Spleen (tissue), 11 donors: Measurements from ENCODE around the gene CRLF1. TPM values are rescaled to one million over a fixed set of nuclear protein-coding genes. Genes with fewer than 3 reads are reported as not detected.

Source experiments
- DNase-seq: peaks from one replicate; pipeline ENCODE4 v3.0.0-alpha.2; 2020
- H3K27ac ChIP-seq, 8 donors: fragments of 200-600 bp; sonication (generic) in 7 of 8; 1 replicate in 4 of 8; 2 replicates in 4 of 8; pipeline versions ENCODE4 v1.5.0 to v1.8.0; 2016 to 2021; ENCODE audit warnings: inconsistent platforms in 4 of 8, mild to moderate bottlenecking in 4 of 8, moderate library complexity in 1 of 8
- H3K27me3 ChIP-seq, 7 donors: fragments of 200-600 bp; sonication (generic) in 6 of 7; replicated peaks in 1 of 7; 1 replicate in 4 of 7; 2 replicates in 3 of 7; pipeline versions ENCODE4 v1.5.0 to v1.8.0; 2016 to 2021; ENCODE audit warnings: inconsistent platforms in 3 of 7, mild to moderate bottlenecking in 1 of 7
- H3K36me3 ChIP-seq, 6 donors: fragments of 200-600 bp; sonication (generic) in 5 of 6; 1 replicate in 4 of 6; 2 replicates in 2 of 6; pipeline versions ENCODE4 v1.5.0 to v1.8.0; 2016 to 2021; ENCODE audit warnings: inconsistent platforms in 2 of 6
- H3K4me1 ChIP-seq, 6 donors: fragments of 200-600 bp; sonication (generic) in 5 of 6; 1 replicate in 3 of 6; 2 replicates in 3 of 6; pipeline versions ENCODE4 v1.5.0 to v1.8.0; 2016 to 2021; ENCODE audit warnings: inconsistent platforms in 3 of 6
- H3K4me3 ChIP-seq, 8 donors: fragments of 200-600 bp; sonication (generic) in 7 of 8; 1 replicate in 4 of 8; 2 replicates in 4 of 8; pipeline versions ENCODE4 v1.5.0 to v1.8.0; 2016 to 2021; ENCODE audit warnings: inconsistent platforms in 4 of 8, mild to moderate bottlenecking in 4 of 8, moderate library complexity in 2 of 8
- H3K9me3 ChIP-seq, 8 donors: fragments of 200-600 bp; sonication (generic) in 7 of 8; 1 replicate in 4 of 8; 2 replicates in 4 of 8; pipeline versions ENCODE4 v1.5.0 to v1.8.0; 2016 to 2021; ENCODE audit warnings: inconsistent platforms in 4 of 8
- CTCF ChIP-seq, 11 experiments: fragments of 200-600 bp in 7 of 11; fragments of 450-650 bp in 4 of 11; sonication (generic) in 4 of 11; IDR thresholded peaks in 8 of 11; conservative IDR thresholded peaks in 3 of 11; 1 replicate in 7 of 11; 2 replicates in 4 of 11; pipeline versions ENCODE4 v1.4.0 to v1.8.0; 2016 to 2021; ENCODE audit warnings: antibody characterized with exemption in 11 of 11, inconsistent platforms in 4 of 11, mild to moderate bottlenecking in 1 of 11
- POLR2A ChIP-seq, 3 donors: fragments of 450-650 bp; IDR thresholded peaks; one replicate each; pipeline ENCODE4 v1.5.1; 2017; ENCODE audit warnings: antibody characterized with exemption in 3 of 3, mild to moderate bottlenecking in 1 of 3
- POLR2AphosphoS5 ChIP-seq, 3 donors: sonication (generic); formaldehyde crosslinking; IDR thresholded peaks; one replicate each; pipeline ENCODE4 v1.5.1; 2017; ENCODE audit warnings: antibody characterized with exemption in 3 of 3
- WGBS, 5 donors: extraction: QIAGEN DNeasy Blood & Tissue Kit in 3 of 5; methylation state at CpG; one replicate each; pipeline versions ENCODE4 v1.1.5 to v1.1.7; 2013 to 2018; 5-methylcytosine and 5-hydroxymethylcytosine counted together
- intact Hi-C: fragments of 100-400 bp; cut with DNase I; formaldehyde crosslinking; loops from one replicate; pipeline ENCODE4 v1.15.0; 2023; ENCODE audit warnings: low total_unique reads
- polyA plus RNA-seq, 3 donors: library from polyadenylated mRNA; stranded (reverse); fragments of 200-250 nt; gene quantifications; one replicate each; pipeline ENCODE4 v1.2.1, GENCODE V29; 2013
- total RNA-seq, 7 donors: library from RNA; depleted of rRNA in 3 of 7; stranded (reverse); fragments of >200 nt in 3 of 7; fragmentation: NEBNext Ultra II Directional in 4 of 7; extraction: Animal tissue kit (Norgen Biotek cat#: 25700) in 4 of 7; gene quantifications; one replicate each; pipeline versions ENCODE4 v1.1.0 to v1.2.1, GENCODE V29; 2016 to 2021
- donor health status: healthy with polysubstance abuse.
- donor health status: DM: no; HTN: no; CAD: no; lungs with moderate emphysema.
- donor health status: DM: no; HTN: no; CAD: no.
- donor health status: Bipolar disorder and iron deficiency.
- donor health status: healthy.
- donor health status: DM: no; HTN: no; CAD: no.
- donor health status: DM: yes; HTN: yes; CAD: no.

Gene CRLF1
- total and polyA plus RNA-seq, 10 donors = 0.20 to 8.0 (median 2.6) TPM; not detected in 1

DNA sequence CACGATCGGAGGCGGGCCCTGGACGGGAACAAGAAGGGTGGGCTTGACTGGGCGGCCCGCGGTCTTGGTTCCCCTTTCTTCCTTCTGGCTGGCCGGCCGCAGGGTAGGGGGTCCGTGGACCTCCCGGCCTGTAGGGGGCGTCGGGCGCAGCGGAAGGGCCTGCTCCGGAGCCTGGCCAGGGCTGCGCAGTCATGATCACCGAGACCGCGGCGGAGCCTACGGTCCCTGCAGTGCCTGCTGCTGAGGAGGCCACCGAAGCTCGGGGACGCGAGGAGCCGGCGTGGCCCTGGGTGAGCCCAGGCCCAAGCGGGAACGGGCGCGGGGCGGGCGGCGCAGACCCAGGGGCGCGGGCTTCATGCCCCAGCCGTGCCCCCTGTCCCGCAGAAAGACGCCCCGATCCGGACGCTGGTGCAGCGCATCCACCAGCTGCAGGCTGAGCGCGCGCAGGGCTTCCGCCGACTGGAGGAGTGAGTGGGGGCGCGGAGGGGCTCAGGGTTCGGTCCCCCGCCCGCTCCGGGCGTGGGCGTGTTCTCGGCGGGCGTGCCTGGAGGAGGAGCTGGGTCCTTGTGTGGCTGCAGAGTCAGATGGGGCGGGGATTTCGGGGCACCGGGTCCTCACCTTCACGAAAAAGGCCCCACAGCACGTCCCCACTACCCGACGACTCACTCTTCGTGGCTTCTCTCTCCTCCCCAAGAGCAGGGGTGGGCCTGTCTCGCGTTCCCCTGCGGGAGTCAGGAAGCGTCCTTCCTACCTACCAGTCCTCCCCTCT is 17.8 kb downstream of the CRLF1 start, which contains the start of gene REX1BD:
REX1BD (plus strand) TSS at position 188 of the 769 bp plus-strand sequence; CDS start at position 192, 4 bp downstream.
- H3K4me3 ChIP-seq = peak within 1 kb of the TSS; percentile 77 to 98 (median 94)
- peaks cover 0 to 23% (median 13%) of the 10 kb centered on the region in 6 donors for H3K36me3 ChIP-seq
- peaks cover 18 to 58% (median 37%) of the 10 kb centered on the region in 6 donors for H3K4me1 ChIP-seq
- 0 to 1% (median 0%) methylated on average over 21 to 72 of the region's 72 CpGs for WGBS, 5 donors
- no peaks in the 10 kb centered on the region for H3K9me3 ChIP-seq
- DNase-seq = peak; percentile 98
- peak; percentile 6 to 71 (median 62) for TF ChIP-seq POLR2A (IDR thresholded peaks at IDR 0.05)
- TF ChIP-seq CTCF (IDR thresholded peaks at IDR 0.05 in 8 of 11, conservative IDR thresholded peaks at IDR 0.05 in 3 of 11) = peak; percentile 78 to 97 (median 94)
- peak; percentile 90 to 94 (median 93) for TF ChIP-seq POLR2AphosphoS5 (IDR thresholded peaks at IDR 0.05)
- H3K27ac ChIP-seq = peak within 1 kb of the TSS; percentile 89 to 96 (median 92)
- intact Hi-C loops = no loop called here
- H3K27me3 ChIP-seq = no peaks in the 10 kb centered on the region

GRCh38 chr19:18587962-18588610 is 18.5 kb downstream of the CRLF1 start:
- TF ChIP-seq POLR2A (IDR thresholded peaks at IDR 0.05) = no peak
- TF ChIP-seq CTCF (IDR thresholded peaks at IDR 0.05 in 8 of 11, conservative IDR thresholded peaks at IDR 0.05 in 3 of 11) = no peak
- no peak for TF ChIP-seq POLR2AphosphoS5 (IDR thresholded peaks at IDR 0.05)
- Histone ChIP-seq H3K27me3 (no peaks in the 10 kb centered on the region), H3K36me3 (peaks cover 0 to 23% (median 13%) of the 10 kb centered on the region in 6 donors), H3K9me3 (no peaks in the 10 kb centered on the region), H3K4me3 (peak overlapping the region; percentile 77 to 98 (median 94)), H3K27ac (peak overlapping the region; percentile 89 to 96 (median 92)), H3K4me1 (peaks cover 18 to 51% (median 34%) of the 10 kb centered on the region in 6 donors)
- intact Hi-C loops = no loop called here
- WGBS, 5 donors = 18 to 32% (median 27%) methylated on average over 16 of the region's 16 CpGs
- no peak for DNase-seq

DNA sequence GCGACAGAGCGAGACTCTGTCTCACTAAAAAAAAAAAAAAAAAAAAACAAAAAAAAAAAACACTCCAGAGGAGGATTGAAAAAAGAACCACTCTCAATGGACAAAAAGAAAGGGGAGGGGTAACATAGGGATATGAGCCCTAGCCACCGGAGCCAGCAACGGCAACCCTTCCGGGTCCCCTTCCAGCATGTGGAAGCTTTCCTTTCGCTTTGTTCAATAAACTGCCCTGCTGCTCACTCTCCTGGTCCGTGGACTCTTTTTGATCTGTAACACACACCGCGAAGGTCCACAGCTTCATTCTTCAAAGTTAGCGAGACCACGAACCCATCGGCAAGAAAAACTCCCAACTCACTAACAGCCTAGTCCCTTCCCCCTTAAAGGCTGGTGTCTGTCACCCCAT is 19.0 kb downstream of the CRLF1 start:
- H3K36me3 ChIP-seq = peaks cover 0 to 23% (median 13%) of the 10 kb centered on the region in 6 donors
- no peak for DNase-seq
- H3K27ac ChIP-seq = peak overlapping the region in 6 of 8 donors; percentile 89 to 96 (median 92)
- H3K4me1 ChIP-seq = peaks cover 18 to 51% (median 34%) of the 10 kb centered on the region in 6 donors
- peak overlapping the region in 2 of 8 donors; percentile 85 to 94 for H3K4me3 ChIP-seq
- no peaks in the 10 kb centered on the region for H3K9me3 ChIP-seq
- TF ChIP-seq CTCF (IDR thresholded peaks at IDR 0.05 in 8 of 11, conservative IDR thresholded peaks at IDR 0.05 in 3 of 11) (no peak), POLR2A (IDR thresholded peaks at IDR 0.05) (no peak), POLR2AphosphoS5 (IDR thresholded peaks at IDR 0.05) (no peak)
- 87 to 94% (median 88%) methylated on average over 10 to 12 of the region's 12 CpGs for WGBS, 5 donors
- intact Hi-C loops = no loop called here
- no peaks in the 10 kb centered on the region for H3K27me3 ChIP-seq
